Measurements from ENCODE around the gene TBC1D20.
A peak's percentile ranks its signal among the peaks of the same experiment; 100 is the strongest.
"Not testable (repeated sequence)": the region's sequence is repeated elsewhere in the genome, so short reads cannot be mapped to it uniquely, and the experiment has no call there.

The TBC1D20 gene, protein sequence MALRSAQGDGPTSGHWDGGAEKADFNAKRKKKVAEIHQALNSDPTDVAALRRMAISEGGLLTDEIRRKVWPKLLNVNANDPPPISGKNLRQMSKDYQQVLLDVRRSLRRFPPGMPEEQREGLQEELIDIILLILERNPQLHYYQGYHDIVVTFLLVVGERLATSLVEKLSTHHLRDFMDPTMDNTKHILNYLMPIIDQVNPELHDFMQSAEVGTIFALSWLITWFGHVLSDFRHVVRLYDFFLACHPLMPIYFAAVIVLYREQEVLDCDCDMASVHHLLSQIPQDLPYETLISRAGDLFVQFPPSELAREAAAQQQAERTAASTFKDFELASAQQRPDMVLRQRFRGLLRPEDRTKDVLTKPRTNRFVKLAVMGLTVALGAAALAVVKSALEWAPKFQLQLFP

GRCh38 chr20:462199-462991, at the start of gene TBC1D20:
TSS of gene TBC1D20 (minus strand) at chr20:462533. CDS start at chr20:462405, 128 bp downstream.
- DNase-seq: peak; percentile 89

DNA sequence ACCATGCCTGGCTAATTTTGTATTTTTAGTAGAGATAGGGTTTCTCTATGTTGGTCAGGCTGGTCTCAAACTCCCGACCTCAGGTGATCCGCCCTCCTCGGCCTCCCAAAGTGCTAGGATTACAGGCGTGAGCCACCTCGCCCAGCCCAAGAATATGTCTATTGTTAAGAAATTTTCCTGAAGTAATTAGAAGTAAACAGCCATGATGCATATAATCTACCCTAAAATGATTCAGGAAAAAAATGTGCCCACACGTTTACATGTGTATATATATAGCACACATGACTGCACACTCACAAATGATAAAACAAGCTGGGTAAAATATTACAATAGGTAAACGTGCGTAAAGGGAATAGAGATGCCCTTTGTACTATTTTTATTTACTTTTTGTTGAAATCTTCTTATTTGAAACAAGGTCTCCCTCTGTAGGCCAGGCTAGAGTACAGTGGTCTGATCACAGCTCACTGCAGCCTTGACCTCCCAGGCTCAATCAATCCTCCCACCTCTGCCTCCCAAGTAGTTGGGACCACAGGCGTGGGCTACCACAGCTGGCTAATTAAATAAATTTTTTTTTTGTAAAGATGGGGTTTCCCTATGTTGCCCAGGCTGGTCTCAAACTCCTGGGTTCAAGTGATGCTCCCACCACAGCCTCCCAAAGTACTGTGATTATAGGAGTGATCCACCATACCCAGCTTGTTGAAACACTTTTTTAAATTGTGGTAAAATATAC, 48.2 kb upstream of the TBC1D20 start:
- not testable (repeated sequence) for DNase-seq

- DNase-seq: not testable (repeated sequence)
These were observed 46.0 kb upstream of the TBC1D20 start for GRCh38 chr20:508364-508787.

DNA sequence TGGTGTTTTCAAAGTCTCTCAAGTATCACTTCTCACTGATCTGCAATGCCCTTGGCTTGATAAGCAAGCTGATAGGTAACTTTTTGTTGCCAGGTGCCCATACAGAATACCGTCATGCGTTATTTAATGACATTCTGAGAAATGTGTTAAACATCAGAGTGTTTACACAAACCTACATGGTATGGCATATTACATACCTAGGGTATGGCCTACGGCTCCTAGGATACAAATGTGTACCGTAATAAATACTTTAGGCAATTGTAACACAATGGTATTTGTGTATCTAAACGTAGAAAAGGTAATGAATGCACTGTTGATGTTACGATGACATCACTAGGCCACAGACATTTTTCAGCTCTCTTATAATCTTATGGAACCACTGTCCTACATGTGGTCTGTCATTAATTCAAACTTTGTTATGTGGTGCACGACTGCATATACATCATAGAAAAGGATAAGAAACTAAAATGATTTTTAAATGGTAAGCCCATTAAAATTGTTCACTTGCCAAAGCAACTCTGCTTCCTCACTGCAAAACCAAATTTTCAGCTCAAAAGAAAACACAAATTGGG, 45.5 kb upstream of the TBC1D20 start:
- no peak for DNase-seq

GRCh38 chr20:507006-507758, 44.8 kb upstream of the TBC1D20 start:
- DNase-seq: no peak

- DNase-seq: no peak
These were observed 42.3 kb upstream of the TBC1D20 start for GRCh38 chr20:504632-505075.

DNA sequence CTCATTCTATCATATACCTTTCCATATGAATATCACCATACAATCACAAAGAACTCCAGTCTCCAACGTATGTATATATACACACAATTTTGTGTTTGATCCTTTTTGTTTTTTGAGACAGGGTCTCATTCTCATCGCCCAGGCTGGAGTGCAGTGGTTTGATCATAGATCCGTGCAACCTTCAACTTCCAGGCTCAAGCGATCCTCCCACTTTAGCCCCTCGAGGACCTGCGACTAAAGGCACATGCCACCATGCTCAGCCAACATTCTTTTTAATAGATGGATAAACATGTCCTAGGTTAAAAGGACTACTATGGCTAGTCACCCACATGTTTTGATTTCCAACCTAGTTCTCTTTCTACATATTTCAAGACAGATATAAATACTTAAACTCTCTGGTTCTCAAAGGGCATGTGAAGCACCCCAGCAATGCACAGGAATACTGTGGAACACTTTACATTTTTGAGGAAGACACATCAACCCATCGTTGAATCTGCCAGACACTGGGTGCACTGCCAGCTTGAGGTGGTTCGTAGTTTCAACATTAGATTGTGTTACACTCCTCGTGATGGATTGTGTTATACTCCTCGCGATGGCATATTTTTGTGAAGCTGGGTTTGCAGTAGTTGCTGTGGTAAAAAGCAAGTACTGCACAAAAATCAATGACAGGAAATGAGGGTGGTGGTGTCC, 40.9 kb upstream of the TBC1D20 start:
- DNase-seq: no peak

GRCh38 chr20:497979-498378, 35.6 kb upstream of the TBC1D20 start:
- no peak for DNase-seq

DNA sequence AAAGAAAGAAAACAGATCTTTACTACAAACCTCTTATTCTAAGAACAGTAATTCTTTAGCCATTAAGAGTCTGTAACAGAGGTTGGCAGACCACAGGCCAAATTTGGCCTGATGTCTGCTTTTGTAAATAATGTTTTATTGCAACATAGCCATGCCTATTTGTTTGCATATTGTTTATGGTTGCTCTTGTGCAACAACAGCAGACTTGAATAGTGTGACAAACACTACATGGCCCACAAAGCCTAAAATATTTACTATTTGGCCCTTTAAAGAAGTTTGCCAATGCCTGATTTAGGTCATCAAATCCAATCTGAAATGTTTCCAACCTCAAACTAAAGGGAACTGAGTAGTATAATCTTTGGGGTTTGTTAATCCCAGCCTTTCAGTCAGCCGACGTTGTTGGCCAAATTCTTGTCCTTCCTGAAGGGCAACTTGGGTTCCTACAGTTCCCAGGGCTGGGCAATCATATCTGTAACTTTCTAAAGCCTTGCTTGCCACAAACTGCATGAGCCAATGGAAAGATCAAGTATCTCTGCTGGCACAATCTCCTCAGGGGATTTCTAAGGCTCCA, 33.9 kb upstream of the TBC1D20 start:
- DNase-seq: no peak

GRCh38 chr20:492159-492558, 29.8 kb upstream of the TBC1D20 start:
- no peak for DNase-seq

DNA sequence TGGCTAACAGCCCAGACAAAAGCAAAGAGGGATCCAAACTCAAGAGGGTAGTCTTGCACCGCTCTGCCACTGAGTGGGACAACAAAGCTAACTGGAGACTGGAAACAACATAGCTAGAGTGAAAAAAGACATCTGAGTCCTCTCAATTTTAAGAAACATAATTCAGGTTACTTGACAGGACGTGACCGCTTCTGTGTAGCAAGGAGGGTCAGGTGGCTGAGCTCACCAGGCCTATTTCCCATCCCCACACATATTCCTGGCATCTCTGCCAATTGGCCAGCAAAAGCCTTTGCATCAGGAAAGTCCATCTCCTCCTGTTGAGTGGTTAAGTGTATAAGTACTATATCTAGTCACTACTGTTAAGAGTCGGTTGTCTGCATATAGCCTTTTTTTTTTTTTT, 25.3 kb upstream of the TBC1D20 start:
- DNase-seq: no peak

GRCh38 chr20:483815-484644, 21.7 kb upstream of the TBC1D20 start:
- DNase-seq: no peak

- DNase-seq: no peak
These were observed 18.8 kb upstream of the TBC1D20 start for GRCh38 chr20:481167-481566.

DNA sequence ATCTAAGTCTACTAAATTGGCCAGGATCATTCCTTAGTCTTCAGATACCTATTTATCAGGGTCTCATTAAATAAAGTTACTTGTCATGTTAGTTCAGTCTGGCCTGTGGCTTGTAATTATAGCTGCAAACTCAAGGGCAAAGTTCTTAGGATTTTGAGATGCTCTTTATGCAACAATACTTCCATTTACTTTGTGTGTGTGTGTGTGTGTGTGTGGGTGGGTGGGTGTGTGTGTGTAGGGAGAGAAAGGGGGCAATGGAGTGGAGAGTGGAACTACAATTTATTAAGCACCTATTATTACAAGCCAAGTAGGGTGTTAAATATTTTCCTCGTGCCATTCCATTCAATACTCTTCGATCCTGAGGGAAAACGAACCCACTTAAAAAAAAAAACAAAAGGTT, 17.7 kb upstream of the TBC1D20 start:
- no peak for DNase-seq

- DNase-seq: no peak
These were observed 17.2 kb upstream of the TBC1D20 start for GRCh38 chr20:479487-479886.

- DNase-seq: peak; percentile 67
These were observed 16.7 kb upstream of the TBC1D20 start for GRCh38 chr20:478949-479429.

GRCh38 chr20:478010-478948, 15.9 kb upstream of the TBC1D20 start:
- no peak for DNase-seq

GRCh38 chr20:476561-477249, 14.4 kb upstream of the TBC1D20 start:
- not testable (repeated sequence) for DNase-seq

All from activated CD4-positive, alpha-beta T cell treated with anti-CD3 and anti-CD28 coated beads, Interleukin-2, amount 50 U/mL, for 16 hours (primary cell).